Fibroblast of skin of back (primary cell): ENCODE measurements around the gene RARB. TPM values are rescaled to one million over a fixed set of nuclear protein-coding genes. Genes with fewer than 3 reads are reported as not detected.

Experiments
- DNase-seq: peaks from one replicate; pipeline ENCODE4 v3.0.0-alpha.2; 2013
- polyA plus RNA-seq, 2 experiments: library from polyadenylated mRNA; unstranded; fragments of 120-200 nt; gene quantifications; one replicate each; pipeline ENCODE4 v1.2.1, GENCODE V29; 2013; ENCODE audit not compliant: insufficient read length in 2 of 2

RARB gene
- polyA plus RNA-seq (2013, experiment 1 of 2; ENCODE audit: insufficient read length) = 10.7 TPM
- 7.0 TPM for polyA plus RNA-seq (2013, experiment 2 of 2; ENCODE audit: insufficient read length)

- peak; percentile 95 for DNase-seq
Measured at GRCh38 chr3:25427942-25428788, at the start of gene RARB. RARB (plus strand) TSS chr3:25428263; CDS start chr3:25428732, 469 bp downstream.

- DNase-seq = no peak
Measured at GRCh38 chr3:25378786-25379311, 49.2 kb upstream of the RARB start.

- DNase-seq = peak; percentile 38
Measured at GRCh38 chr3:25380222-25380739, 47.8 kb upstream of the RARB start.

GRCh38 chr3:25381083-25381482 lies 47.0 kb upstream of the RARB start:
- DNase-seq = peak; percentile 44

GRCh38 chr3:25384471-25384870 lies 43.6 kb upstream of the RARB start:
- DNase-seq = no peak

- no peak for DNase-seq
Measured at GRCh38 chr3:25385807-25386460, 42.1 kb upstream of the RARB start.

GRCh38 chr3:25386686-25387255 lies 41.3 kb upstream of the RARB start:
- DNase-seq = no peak

- DNase-seq = no peak
Measured at GRCh38 chr3:25390605-25391004, 37.5 kb upstream of the RARB start.

- DNase-seq = no peak
Measured at GRCh38 chr3:25396251-25396650, 31.8 kb upstream of the RARB start.

GRCh38 chr3:25396686-25397085 lies 31.4 kb upstream of the RARB start:
- no peak for DNase-seq

- DNase-seq = no peak
Measured at GRCh38 chr3:25397150-25397549, 30.9 kb upstream of the RARB start.

GRCh38 chr3:25400587-25400986 lies 27.5 kb upstream of the RARB start:
- DNase-seq = no peak

- DNase-seq = no peak
Measured at GRCh38 chr3:25403968-25404367, 24.1 kb upstream of the RARB start.

GRCh38 chr3:25404569-25404968 lies 23.5 kb upstream of the RARB start:
- no peak for DNase-seq

GRCh38 chr3:25405335-25405734 lies 22.7 kb upstream of the RARB start:
- no peak for DNase-seq

GRCh38 chr3:25410703-25411102 lies 17.4 kb upstream of the RARB start:
- no peak for DNase-seq

GRCh38 chr3:25412269-25412668 lies 15.8 kb upstream of the RARB start:
- DNase-seq = peak; percentile 68

- DNase-seq = no peak
Measured at GRCh38 chr3:25416176-25416575, 11.9 kb upstream of the RARB start.

- no peak for DNase-seq
Measured at GRCh38 chr3:25418596-25418995, 9.5 kb upstream of the RARB start.

- peak; percentile 49 for DNase-seq
Measured at GRCh38 chr3:25419251-25419650, 8.8 kb upstream of the RARB start.

GRCh38 chr3:25420147-25420546 lies 7.9 kb upstream of the RARB start:
- DNase-seq = no peak

- DNase-seq = peak; percentile 49
Measured at GRCh38 chr3:25420885-25421284, 7.2 kb upstream of the RARB start.

- no peak for DNase-seq
Measured at GRCh38 chr3:25421747-25422146, 6.3 kb upstream of the RARB start.
